Parathyroid adenoma (tissue), 2 donors: ENCODE results near the gene GADD45A.

Experiments
- H2AFZ ChIP-seq: fragments of 300-600 bp; sonication (generic); one replicate; pipeline ENCODE4 v1.7.0; 2017; ENCODE audit warnings: antibody characterized with exemption, mild to moderate bottlenecking
- H3K27ac ChIP-seq: fragments of 300-600 bp; sonication (generic); one replicate; pipeline ENCODE4 v1.7.0; 2017
- H3K27me3 ChIP-seq: fragments of 300-600 bp; sonication (generic); one replicate; pipeline ENCODE4 v1.7.0; 2017; ENCODE audit warnings: low read length; ENCODE audit not compliant: control insufficient read depth, insufficient read depth
- H3K36me3 ChIP-seq: fragments of 300-600 bp; sonication (generic); one replicate; pipeline ENCODE4 v1.7.0; 2017; ENCODE audit warnings: low read length; ENCODE audit not compliant: control insufficient read depth, insufficient read depth
- H3K4me1 ChIP-seq: fragments of 300-600 bp; sonication (generic); one replicate; pipeline ENCODE4 v1.7.0; 2017; ENCODE audit warnings: control low read depth
- H3K4me2 ChIP-seq: fragments of 300-600 bp; sonication (generic); one replicate; pipeline ENCODE4 v1.7.0; 2017; ENCODE audit warnings: low read length
- H3K4me3 ChIP-seq: fragments of 300-600 bp; sonication (generic); one replicate; pipeline ENCODE4 v1.7.0; 2017; ENCODE audit warnings: low read depth, low read length
- H3K79me2 ChIP-seq: fragments of 300-600 bp; sonication (generic); one replicate; pipeline ENCODE4 v1.7.0; 2017; ENCODE audit warnings: control low read depth
- H3K9ac ChIP-seq: fragments of 300-600 bp; sonication (generic); one replicate; pipeline ENCODE4 v1.7.0; 2017; ENCODE audit warnings: mild to moderate bottlenecking
- H3K9me3 ChIP-seq: fragments of 300-600 bp; sonication (generic); one replicate; pipeline ENCODE4 v1.7.0; 2017; ENCODE audit warnings: low read length; ENCODE audit not compliant: control insufficient read depth
- CTCF ChIP-seq: fragments of 300-600 bp; sonication (generic); IDR thresholded peaks from one replicate; pipeline ENCODE4 v1.7.0; 2017; ENCODE audit warnings: antibody characterized with exemption, mild to moderate bottlenecking
- donor health status: primary hyperparathyroidism.

Gene GADD45A

GRCh38 chr1:67666636-67667035 is 18.4 kb upstream of the GADD45A start:
- Histone ChIP-seq H3K4me1 (no peaks in the 10 kb centered on the region), H3K27ac (no peak overlapping the region), H3K36me3 (no peaks in the 10 kb centered on the region), H3K4me3 (no peak overlapping the region), H3K79me2 (no peaks in the 10 kb centered on the region), H3K27me3 (no peaks in the 10 kb centered on the region), H2AFZ (no peak overlapping the region), H3K9ac (no peak overlapping the region), H3K9me3 (no peaks in the 10 kb centered on the region), H3K4me2 (no peak overlapping the region)
- no peak for TF ChIP-seq CTCF

- H3K4me3 ChIP-seq = no peak overlapping the region
- H3K27ac ChIP-seq = no peak overlapping the region
- no peak for TF ChIP-seq CTCF
Observed at GRCh38 chr1:67668660-67669059, 16.3 kb upstream of the GADD45A start.

GRCh38 chr1:67672260-67672803 is 12.7 kb upstream of the GADD45A start:
- peaks cover 4% of the 10 kb centered on the region for H3K4me1 ChIP-seq

More at GRCh38 chr1:67668660-67669059, 16.3 kb upstream of the GADD45A start:
- H3K9ac ChIP-seq = no peak overlapping the region
- H3K4me2 ChIP-seq = no peak overlapping the region
- no peaks in the 10 kb centered on the region for H3K27me3 ChIP-seq
- no peaks in the 10 kb centered on the region for H3K36me3 ChIP-seq
- H2AFZ ChIP-seq = no peak overlapping the region
- no peaks in the 10 kb centered on the region for H3K4me1 ChIP-seq
- no peaks in the 10 kb centered on the region for H3K79me2 ChIP-seq
- no peaks in the 10 kb centered on the region for H3K9me3 ChIP-seq

GRCh38 chr1:67673468-67674201 is 11.4 kb upstream of the GADD45A start:
- Histone ChIP-seq H2AFZ (no peak overlapping the region), H3K4me3 (no peak overlapping the region), H3K9ac (no peak overlapping the region), H3K27ac (no peak overlapping the region), H3K27me3 (no peaks in the 10 kb centered on the region), H3K4me1 (peaks cover 4% of the 10 kb centered on the region), H3K36me3 (no peaks in the 10 kb centered on the region), H3K9me3 (no peaks in the 10 kb centered on the region), H3K4me2 (no peak overlapping the region), H3K79me2 (no peaks in the 10 kb centered on the region)
- TF ChIP-seq CTCF = no peak

More at GRCh38 chr1:67672260-67672803, 12.7 kb upstream of the GADD45A start:
- H3K9ac ChIP-seq = no peak overlapping the region
- no peaks in the 10 kb centered on the region for H3K27me3 ChIP-seq
- H2AFZ ChIP-seq = no peak overlapping the region
- TF ChIP-seq CTCF = no peak
- H3K4me2 ChIP-seq = no peak overlapping the region
- H3K36me3 ChIP-seq = no peaks in the 10 kb centered on the region
- no peaks in the 10 kb centered on the region for H3K9me3 ChIP-seq
- H3K27ac ChIP-seq = no peak overlapping the region
- no peak overlapping the region for H3K4me3 ChIP-seq
- H3K79me2 ChIP-seq = no peaks in the 10 kb centered on the region
